ENCODE data around the gene CYB5A. TPM values are rescaled to one million over a fixed set of nuclear protein-coding genes. Genes with fewer than 3 reads are reported as not detected.
A peak's percentile ranks its signal among the peaks of the same experiment; 100 is the strongest.

CYB5A gene
- total RNA-seq, 1 donor from 2014 or later = 53.2 TPM

DNA sequence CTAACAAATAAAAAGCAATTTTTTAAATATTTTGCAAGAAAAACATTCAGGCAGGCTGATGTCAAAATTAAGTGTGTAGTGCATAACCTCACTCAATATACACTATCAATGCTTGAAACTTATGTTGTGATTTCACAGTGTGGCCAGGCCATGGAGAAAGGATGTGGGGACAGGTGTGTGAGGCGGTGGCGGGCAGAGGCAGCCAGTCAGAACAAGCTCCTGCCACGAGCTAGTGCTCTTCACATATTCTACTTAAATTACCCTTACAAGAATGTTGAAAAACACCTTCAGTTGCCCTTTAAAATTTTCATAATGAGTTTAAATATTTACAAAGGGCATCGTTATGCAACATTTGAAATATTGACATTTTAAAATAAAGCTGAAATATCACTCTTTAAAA, 43.2 kb downstream of the CYB5A start:
- no peak for FAIRE-seq

GRCh38 chr18:74248189-74248588, 43.6 kb downstream of the CYB5A start:
- Histone ChIP-seq H3K36me3 (ENCODE audit: control insufficient read depth, insufficient read depth, low read length) (no peaks in the 10 kb centered on the region), H3K4me3 (ENCODE audit: low read depth, low read length) (no peak overlapping the region), H3K27me3 (ENCODE audit: control insufficient read depth, insufficient read depth, low read length) (peaks cover 1% of the 10 kb centered on the region)
- no peak for DNase-seq (ENCODE audit: low read depth)
- TF ChIP-seq CTCF (IDR thresholded peaks at IDR 0.05; ENCODE audit: insufficient read depth, low read length, severe bottlenecking) = no peak
- no peak for FAIRE-seq

More for the DNA sequence above, 43.2 kb downstream of the CYB5A start:
- Histone ChIP-seq H3K4me3 (ENCODE audit: low read depth, low read length) (no peak overlapping the region), H3K27me3 (ENCODE audit: control insufficient read depth, insufficient read depth, low read length) (no peaks in the 10 kb centered on the region), H3K36me3 (ENCODE audit: control insufficient read depth, insufficient read depth, low read length) (no peaks in the 10 kb centered on the region)
- TF ChIP-seq CTCF (IDR thresholded peaks at IDR 0.05; ENCODE audit: insufficient read depth, low read length, severe bottlenecking) = no peak
- no peak for DNase-seq (ENCODE audit: low read depth)

DNA sequence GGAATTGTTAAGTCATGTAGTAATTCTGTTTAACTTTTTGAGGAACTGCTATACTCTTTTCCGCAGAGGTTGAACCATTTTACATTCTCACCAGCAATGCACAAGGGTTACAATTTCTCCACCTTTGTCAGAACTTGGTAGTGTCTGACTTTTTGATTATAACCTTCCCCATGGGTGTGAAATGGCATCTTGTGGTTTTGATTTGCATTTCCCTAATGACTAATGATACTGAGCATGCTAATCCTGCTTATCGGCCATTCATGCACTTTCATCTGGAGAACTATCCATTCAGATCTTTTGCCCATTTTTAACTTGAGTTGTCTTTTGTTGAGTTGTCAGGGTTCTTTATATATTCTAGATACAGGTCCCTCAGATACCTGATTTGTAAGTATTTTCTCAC, 47.2 kb downstream of the CYB5A start:
- DNase-seq (ENCODE audit: low read depth) (peak; percentile 54), FAIRE-seq (no peak)
- TF ChIP-seq CTCF (IDR thresholded peaks at IDR 0.05; ENCODE audit: insufficient read depth, low read length, severe bottlenecking) = no peak
- Histone ChIP-seq H3K36me3 (ENCODE audit: control insufficient read depth, insufficient read depth, low read length) (no peaks in the 10 kb centered on the region), H3K27me3 (ENCODE audit: control insufficient read depth, insufficient read depth, low read length) (peaks cover 2% of the 10 kb centered on the region), H3K4me3 (ENCODE audit: low read depth, low read length) (no peak overlapping the region)

DNA sequence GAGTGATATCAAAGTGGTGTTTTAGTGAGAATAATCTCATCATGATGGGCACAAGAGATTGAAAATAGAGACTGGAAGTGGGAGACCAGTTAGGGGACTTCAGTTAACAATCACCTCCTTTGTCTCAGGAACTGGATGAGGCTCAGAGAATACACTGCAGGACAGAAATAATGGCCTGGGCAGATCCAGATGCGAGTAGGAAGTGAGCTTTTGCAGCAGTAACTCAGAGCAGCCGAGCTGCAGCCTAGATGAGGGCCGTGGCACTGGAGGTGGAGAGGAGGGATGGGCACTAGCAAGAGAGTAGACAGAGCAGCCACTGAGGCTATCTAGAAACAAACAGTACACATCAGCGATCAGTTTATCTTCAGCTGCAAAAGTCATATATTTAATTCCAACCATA, 48.6 kb downstream of the CYB5A start:
- Histone ChIP-seq H3K27me3 (ENCODE audit: control insufficient read depth, insufficient read depth, low read length) (peaks cover 2% of the 10 kb centered on the region), H3K4me3 (ENCODE audit: low read depth, low read length) (no peak overlapping the region), H3K36me3 (ENCODE audit: control insufficient read depth, insufficient read depth, low read length) (no peaks in the 10 kb centered on the region)
- peak; percentile 70 for FAIRE-seq
- no peak for TF ChIP-seq CTCF (IDR thresholded peaks at IDR 0.05; ENCODE audit: insufficient read depth, low read length, severe bottlenecking)
- no peak for DNase-seq (ENCODE audit: low read depth)

- H3K36me3 ChIP-seq (ENCODE audit: control insufficient read depth, insufficient read depth, low read length) = no peaks in the 10 kb centered on the region
- peaks cover 2% of the 10 kb centered on the region for H3K27me3 ChIP-seq (ENCODE audit: control insufficient read depth, insufficient read depth, low read length)
- TF ChIP-seq CTCF (IDR thresholded peaks at IDR 0.05; ENCODE audit: insufficient read depth, low read length, severe bottlenecking) = no peak
- DNase-seq (ENCODE audit: low read depth) (no peak), FAIRE-seq (no peak)
- H3K4me3 ChIP-seq (ENCODE audit: low read depth, low read length) = no peak overlapping the region
Measured at GRCh38 chr18:74242438-74243096, 49.2 kb downstream of the CYB5A start.

GRCh38 chr18:74241970-74242369, 49.8 kb downstream of the CYB5A start:
- DNase-seq (ENCODE audit: low read depth) (no peak), FAIRE-seq (no peak)
- no peaks in the 10 kb centered on the region for H3K36me3 ChIP-seq (ENCODE audit: control insufficient read depth, insufficient read depth, low read length)
- H3K4me3 ChIP-seq (ENCODE audit: low read depth, low read length) = no peak overlapping the region
- TF ChIP-seq CTCF (IDR thresholded peaks at IDR 0.05; ENCODE audit: insufficient read depth, low read length, severe bottlenecking) = no peak
- H3K27me3 ChIP-seq (ENCODE audit: control insufficient read depth, insufficient read depth, low read length) = peaks cover 4% of the 10 kb centered on the region
